ENCODE data around the gene SFXN4.

DNA sequence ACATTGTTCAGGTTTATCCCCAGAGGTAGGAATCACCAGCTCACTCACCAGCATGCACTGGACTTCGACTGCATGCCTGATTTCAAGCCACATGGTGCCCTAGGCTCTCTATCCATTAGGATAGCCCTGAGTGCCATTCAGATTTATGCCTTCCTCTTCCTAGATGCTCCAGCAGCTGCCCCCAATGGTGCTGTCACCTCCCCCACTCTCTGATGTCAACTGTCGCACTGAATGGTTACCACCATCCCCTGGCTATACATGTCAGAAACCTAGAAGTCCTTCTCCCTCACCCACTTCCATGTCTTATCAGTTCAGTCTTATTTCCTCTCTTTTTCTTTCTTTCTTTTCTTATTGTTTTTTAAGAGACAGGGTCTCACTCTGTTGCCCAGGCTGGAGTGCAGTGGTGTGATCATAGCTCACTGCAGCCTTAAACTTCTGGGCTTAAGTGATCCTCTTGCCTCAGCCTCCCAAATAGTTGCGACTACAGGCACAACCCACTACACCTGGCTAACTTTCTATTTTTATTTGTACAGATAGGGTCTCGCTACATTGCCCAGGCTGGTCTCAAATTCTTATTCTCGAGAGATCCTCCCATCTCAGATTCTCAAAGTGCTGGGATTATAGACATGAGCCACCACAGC is 2.9 kb downstream of the SFXN4 start:
- TF ChIP-seq CTCF (IDR thresholded peaks at IDR 0.05) (no peak), POLR2A (IDR thresholded peaks at IDR 0.05) (no peak)

All from right lobe of liver (tissue), 4 donors.